GM12878 (cell line): ENCODE results near the gene PLPP1. TPM values are rescaled to one million over a fixed set of nuclear protein-coding genes. Genes with fewer than 3 reads are reported as not detected.

Experiments used
- ATAC-seq: fragments of 200-7000 bp; cut with Tn5 transposase; 3 replicates; pipeline ENCODE4 v1.9.1; 2020; ENCODE audit warnings: mild to moderate bottlenecking, moderate library complexity
- BruUV-seq: library from RNA; stranded (reverse); fragments of 400-500 nt; replicated peaks from 2 replicates; lab custom pipeline; 2021; lab: Mats Ljungman, UMichigan
- CTCF ChIA-PET: fragments of 300-600 bp; sonication (Branson Sonifier 250); formaldehyde crosslinking; extraction: SDS; loops from one replicate; lab custom pipeline; 2021; ENCODE audit warnings: inconsistent platforms; lab: Yijun Ruan, JAX
- POLR2A ChIA-PET: fragments of 350-600 bp; formaldehyde crosslinking; extraction: SDS; loops from one replicate; lab custom pipeline; 2021; ENCODE audit warnings: inconsistent platforms; lab: Charles Lee
- RAD21 ChIA-PET: fragments of 300-600 bp; sonication (Branson Sonifier 250); formaldehyde crosslinking; loops from one replicate; lab custom pipeline; 2023; ENCODE audit warnings: antibody characterized with exemption; ENCODE audit not compliant: unreplicated experiment; lab: Charles Lee
- SMC1A ChIA-PET: fragments of 300-600 bp; sonication (Branson Sonifier 250); formaldehyde crosslinking; loops from one replicate; lab custom pipeline; 2023; ENCODE audit not compliant: unreplicated experiment, uncharacterized antibody; lab: Charles Lee
- DNase-seq: peaks from one replicate; pipeline ENCODE4 v3.0.0-alpha.2; 2011; ENCODE audit warnings: low read depth, low spot score
- FAIRE-seq: peaks from 3 replicates; lab custom pipeline; 2011; peaks lifted over from hg19 to GRCh38; lab: Jason Lieb, UNC
- H2AFZ ChIP-seq: 2 replicates; pipeline ENCODE4 v1.6.0; 2011; ENCODE audit warnings: low read depth, low read length, control low read depth; ENCODE audit not compliant: control insufficient read depth
- H3K27ac ChIP-seq: 2 replicates; pipeline ENCODE4 v1.5.1; 2011; ENCODE audit warnings: control low read depth; ENCODE audit not compliant: control insufficient read depth, insufficient read depth
- H3K27me3 ChIP-seq, 2 experiments: replicated peaks in 1 of 2; 2 replicates each; pipeline versions ENCODE4 v1.6.0 to v1.6.1; 2011; ENCODE audit warnings: low read length in 1 of 2; ENCODE audit not compliant: control insufficient read depth in 2 of 2, insufficient read depth in 2 of 2
- H3K36me3 ChIP-seq, 2 experiments: 2 replicates each; pipeline ENCODE4 v1.5.1; 2011; ENCODE audit warnings: low read length in 1 of 2; ENCODE audit not compliant: control insufficient read depth in 2 of 2, insufficient read depth in 2 of 2
- H3K4me1 ChIP-seq: 2 replicates; pipeline ENCODE4 v1.6.1; 2011; ENCODE audit warnings: mild to moderate bottlenecking, low read length, moderate library complexity, mixed read lengths; ENCODE audit not compliant: control insufficient read depth, insufficient read depth
- H3K4me2 ChIP-seq: 2 replicates; pipeline ENCODE4 v1.6.0; 2011; ENCODE audit warnings: control low read depth; ENCODE audit not compliant: control insufficient read depth, insufficient read depth
- H3K4me3 ChIP-seq: fragments of 200-600 bp; sonication (generic); 2 replicates; pipeline ENCODE4 v1.5.1; 2016
- H3K79me2 ChIP-seq: 2 replicates; pipeline ENCODE4 v1.6.0; 2011; ENCODE audit warnings: low read length; ENCODE audit not compliant: control insufficient read depth, insufficient read depth
- H3K9ac ChIP-seq: 2 replicates; pipeline ENCODE4 v1.8.0; 2011; ENCODE audit warnings: low read length, control low read depth, mixed read lengths; ENCODE audit not compliant: control insufficient read depth, insufficient read depth
- H3K9me3 ChIP-seq: replicated peaks from 3 replicates; pipeline ENCODE4 v1.5.1; 2011; ENCODE audit warnings: mild to moderate bottlenecking, low read length; ENCODE audit not compliant: control insufficient read depth, insufficient read depth
- H4K20me1 ChIP-seq: 2 replicates; pipeline ENCODE4 v1.6.0; 2011; ENCODE audit not compliant: control insufficient read depth, insufficient read depth
- ATF3 ChIP-seq: IDR thresholded peaks from 2 replicates; pipeline ENCODE4 v1.6.1; 2011; ENCODE audit warnings: low read depth, mild to moderate bottlenecking, low read length, moderate library complexity, borderline replicate concordance; ENCODE audit errors: extremely low read depth
- CEBPB ChIP-seq, 2 experiments: fragments of 150-350 bp in 1 of 2; IDR thresholded peaks; 2 replicates each; pipeline ENCODE4 v1.6.1; 2012 to 2014; ENCODE audit warnings: low read depth in 2 of 2, low read length in 2 of 2, borderline replicate concordance in 1 of 2, inconsistent platforms in 1 of 2
- JUND ChIP-seq: IDR thresholded peaks from 2 replicates; pipeline ENCODE4 v1.6.1; 2012; ENCODE audit warnings: low read depth, mild to moderate bottlenecking, low read length, improper control_type of control experiment, moderate library complexity
- RB1 ChIP-seq: fragments of 450-650 bp; formaldehyde crosslinking; IDR thresholded peaks from 2 replicates; pipeline ENCODE4 v1.6.1; 2017; ENCODE audit warnings: mild to moderate bottlenecking, borderline replicate concordance
- ZNF384 ChIP-seq: IDR thresholded peaks from 2 replicates; pipeline ENCODE4 v1.6.1; 2012; ENCODE audit warnings: low read depth, mild to moderate bottlenecking, low read length, improper control_type of control experiment, borderline replicate concordance
- WGBS: methylation state at CpG from one replicate; pipeline ENCODE4 v1.1.6; 2016; ENCODE audit warnings: low lambda C conversion rate; ENCODE audit not compliant: insufficient replicate concordance, insufficient coverage; ENCODE audit errors: missing lambda C conversion rate; 5-methylcytosine and 5-hydroxymethylcytosine counted together
- in situ Hi-C: fragments of 300-500 bp; cut with MboI; formaldehyde crosslinking; loops from 9 replicates; pipeline ENCODE4 v1.14.3; 2018; ENCODE audit warnings: mixed read lengths
- intact Hi-C: fragments of 100-400 bp; cut with micrococcal nuclease; formaldehyde crosslinking; loops from one replicate; pipeline ENCODE4 v1.14.2; 2022; ENCODE audit not compliant: unreplicated experiment
- polyA plus RNA-seq, 11 experiments: library from polyadenylated mRNA; depleted of rRNA in 4 of 11; unstranded in 6 of 11; stranded (reverse) in 5 of 11; fragments of >200 nt; fragmentation: Nextera tagmentation in 4 of 11; fragmentation: Illumina TruSeq in 1 of 11; extraction: Ambion mirVana in 4 of 11; extraction: Trizol in 1 of 11; gene quantifications; 1 replicate in 1 of 11; 2 replicates in 10 of 11; pipeline versions ENCODE4 v1.2.1 to v1.2.3, GENCODE V29; 2011 to 2016; ENCODE audit warnings: inconsistent platforms in 2 of 11, missing spikeins in 2 of 11, low read depth in 1 of 11
- total RNA-seq, 4 experiments: library from RNA; depleted of rRNA in 3 of 4; stranded (reverse); fragments of >200 nt in 3 of 4; fragmentation: Illumina TruSeq in 1 of 4; extraction: Trizol in 1 of 4; gene quantifications; 2 replicates each; pipeline versions ENCODE4 v1.2.1 to v1.2.3, GENCODE V29; 2013 to 2021

The PLPP1 gene
- total and polyA plus RNA-seq, 10 of the 15 experiments (the other 5 are each of a cell fraction or from before 2014, with no cell fraction given): 3.0 to 11.3 (median 8.1) TPM

- TF ChIP-seq CEBPB (IDR thresholded peaks at IDR 0.05; ENCODE audit: borderline replicate concordance in 1 of 2, low read depth in 2 of 2, low read length in 2 of 2): no peak
- TF ChIP-seq ATF3: no peak
- TF ChIP-seq, all 136 proteins: peak for 0
These were observed 39.5 kb downstream of the PLPP1 start (continued) for GRCh38 chr5:55495216-55495615.

GRCh38 chr5:55492449-55492848, 42.3 kb downstream of the PLPP1 start:
- ChIA-PET SMC1A (interaction anchor here (0.7 kb wide), 1 partner anchor 328 kb away, joined by 3 read pairs; no protein-coding TSS in a partner anchor), RAD21 (interaction anchor here (0.6 kb wide), 1 partner anchor 13 kb away, joined by 4 read pairs; no protein-coding TSS in a partner anchor), POLR2A (no interaction called here)
- no peaks in the 10 kb centered on the region for H4K20me1 ChIP-seq
- no peak overlapping the region for H3K4me3 ChIP-seq
- BruUV-seq: no TSS peak
- H3K4me1 ChIP-seq: no peaks in the 10 kb centered on the region
- no peak overlapping the region for H3K27ac ChIP-seq
- no peak for FAIRE-seq
- no peaks in the 10 kb centered on the region for H3K9me3 ChIP-seq
- 60% methylated on average over 2 of the region's 2 CpGs for WGBS
- TF ChIP-seq ZNF384 (no peak), JUND (no peak), RB1 (no peak)
- TF ChIP-seq, all 136 proteins: peak for 0
- intact Hi-C loops (no loop called here), in situ Hi-C loops (no loop called here)
- Histone ChIP-seq H3K27me3 (no peaks in the 10 kb centered on the region), H3K79me2 (no peaks in the 10 kb centered on the region), H3K9ac (no peak overlapping the region), H2AFZ (no peak overlapping the region), H3K4me2 (no peak overlapping the region), H3K36me3 (no peaks in the 10 kb centered on the region)
- ATAC-seq: no peak
- DNase-seq: no peak
- CTCF ChIA-PET: no interaction called here
